ENCODE measurements around the gene C16orf74.

Gene C16orf74

DNA sequence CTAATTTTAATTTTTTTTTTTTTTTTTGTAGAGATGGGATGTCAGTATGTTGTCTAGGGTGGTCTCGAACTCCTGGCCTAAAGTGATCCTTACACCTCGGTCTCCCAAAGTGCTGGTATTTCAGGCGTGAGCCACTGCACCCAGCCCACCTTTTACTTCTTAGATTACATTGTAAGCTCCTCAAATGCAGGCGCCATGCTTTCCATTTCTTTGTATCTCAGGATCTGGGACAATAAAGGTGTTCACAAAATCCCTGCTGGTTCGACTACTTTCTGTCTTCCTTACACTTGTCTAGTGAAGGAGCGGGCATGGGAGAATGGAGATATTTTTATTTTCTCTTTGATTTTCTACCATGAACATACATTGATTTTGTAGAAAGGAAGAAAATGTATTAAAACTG, 23.2 kb upstream of the C16orf74 start:
- no peak for DNase-seq

- no peak for DNase-seq
Measured at GRCh38 chr16:85773044-85773443, 22.1 kb upstream of the C16orf74 start.

GRCh38 chr16:85770741-85771140, 19.8 kb upstream of the C16orf74 start:
- no peak for DNase-seq

DNA sequence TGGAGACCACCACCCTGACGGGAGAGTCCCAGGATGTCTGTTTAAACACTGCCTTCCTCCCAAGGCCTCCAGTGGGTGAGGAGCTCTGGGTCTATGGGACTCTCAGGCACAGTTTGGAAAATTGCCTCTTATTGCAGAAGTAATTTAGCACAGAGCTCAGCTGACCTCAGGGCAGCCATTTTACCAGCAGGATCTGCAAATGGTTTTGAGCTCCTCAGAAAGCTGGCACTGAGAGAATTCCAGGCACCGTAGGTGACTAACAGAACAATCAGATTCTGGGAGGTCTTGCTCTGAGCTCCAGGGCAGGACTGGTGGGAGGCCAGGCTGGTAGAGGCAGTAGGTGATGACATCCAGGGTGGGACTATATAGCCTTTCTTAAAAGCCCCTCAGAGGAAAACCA, 17.3 kb upstream of the C16orf74 start:
- no peak for DNase-seq

GRCh38 chr16:85767531-85767930, 16.6 kb upstream of the C16orf74 start:
- DNase-seq, result peak; percentile 86

GRCh38 chr16:85765767-85766166, 14.9 kb upstream of the C16orf74 start:
- DNase-seq, result no peak

DNA sequence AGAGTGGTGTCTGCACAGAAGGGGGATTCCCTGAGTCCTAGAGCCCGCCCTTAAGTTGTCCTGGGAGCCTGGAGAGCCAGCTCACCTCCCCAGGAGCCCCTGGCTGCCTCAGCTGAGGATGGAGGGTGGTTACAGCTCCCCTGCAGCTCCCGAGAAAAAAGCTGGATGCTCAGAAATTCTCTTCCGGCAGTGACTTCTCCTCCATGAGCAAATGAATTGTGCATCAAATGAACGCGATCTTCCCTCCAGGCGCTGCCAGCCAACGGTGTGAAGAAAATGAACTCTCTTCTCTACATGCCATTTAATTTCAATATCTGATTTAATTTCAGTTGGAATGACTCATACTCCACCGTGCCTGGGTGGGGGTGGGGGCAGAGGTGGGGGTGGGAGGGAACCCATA, 14.3 kb upstream of the C16orf74 start:
- no peak for DNase-seq

DNA sequence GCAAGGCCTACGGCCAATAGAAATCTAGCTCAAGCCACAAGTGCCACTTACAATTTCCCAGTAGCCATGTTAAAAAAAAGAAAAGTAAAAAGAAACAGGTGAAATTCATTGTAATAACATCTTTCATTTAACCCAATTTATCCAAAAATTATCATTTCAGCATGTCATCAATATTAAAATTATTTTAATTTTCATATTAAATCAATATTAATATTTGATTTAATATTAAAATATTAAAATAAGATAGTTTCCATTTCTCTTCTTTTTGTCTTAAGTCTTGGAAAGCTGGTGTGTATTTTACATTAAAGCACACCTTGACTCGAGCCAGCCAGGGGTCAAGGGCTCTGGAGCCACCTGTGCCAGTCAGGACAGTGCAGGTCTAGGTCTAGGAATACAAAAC, 12.7 kb upstream of the C16orf74 start:
- DNase-seq, result no peak

GRCh38 chr16:85762970-85763369, 12.1 kb upstream of the C16orf74 start:
- no peak for DNase-seq

DNA sequence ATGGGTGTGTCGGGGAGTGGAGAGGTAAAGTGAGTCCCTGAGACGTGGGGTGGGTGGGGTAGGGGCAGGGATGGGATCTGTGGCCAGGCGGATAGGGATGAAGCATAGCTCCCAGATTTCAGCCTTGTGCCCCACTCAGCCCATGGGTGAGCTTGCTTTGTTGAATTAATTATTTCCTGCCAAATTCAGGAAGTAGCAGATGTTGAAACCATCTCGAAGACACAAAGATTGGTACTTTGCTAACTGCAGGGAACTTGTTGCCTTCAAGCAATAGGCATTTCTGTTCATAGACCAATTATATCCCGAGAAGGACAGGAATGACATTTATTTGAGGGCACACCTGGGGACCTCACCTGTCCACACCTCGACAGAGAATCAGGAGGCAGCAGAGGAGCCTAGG, 11.0 kb upstream of the C16orf74 start:
- DNase-seq, result no peak

- DNase-seq, result no peak
Measured at GRCh38 chr16:85759631-85760419, 8.9 kb upstream of the C16orf74 start.

DNA sequence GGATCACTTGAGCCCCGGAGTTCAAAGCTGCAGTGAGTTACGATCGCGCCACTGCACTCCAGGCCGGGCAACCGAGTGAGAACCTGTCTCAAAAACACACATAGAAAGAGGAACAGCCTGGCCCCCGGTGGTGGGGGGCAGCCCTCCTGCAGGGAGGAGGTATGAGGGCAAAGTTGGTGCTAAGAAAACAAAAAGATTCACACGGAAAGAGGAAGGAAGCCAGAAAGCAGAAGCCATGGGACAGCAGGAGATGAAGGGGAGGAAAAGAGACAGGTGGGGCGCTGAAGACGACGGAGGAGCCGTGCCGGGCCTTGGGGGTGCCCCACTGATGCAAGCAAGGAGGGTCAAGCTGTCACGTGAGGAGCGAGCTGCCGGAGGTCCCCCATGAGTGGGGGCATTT, 8.2 kb upstream of the C16orf74 start:
- no peak for DNase-seq

GRCh38 chr16:85757341-85757822, 6.5 kb upstream of the C16orf74 start:
- peak; percentile 72 for DNase-seq

GRCh38 chr16:85755929-85756768, 5.3 kb upstream of the C16orf74 start:
- DNase-seq, result peak; percentile 10

GRCh38 chr16:85754413-85754812, 3.5 kb upstream of the C16orf74 start:
- no peak for DNase-seq

DNA sequence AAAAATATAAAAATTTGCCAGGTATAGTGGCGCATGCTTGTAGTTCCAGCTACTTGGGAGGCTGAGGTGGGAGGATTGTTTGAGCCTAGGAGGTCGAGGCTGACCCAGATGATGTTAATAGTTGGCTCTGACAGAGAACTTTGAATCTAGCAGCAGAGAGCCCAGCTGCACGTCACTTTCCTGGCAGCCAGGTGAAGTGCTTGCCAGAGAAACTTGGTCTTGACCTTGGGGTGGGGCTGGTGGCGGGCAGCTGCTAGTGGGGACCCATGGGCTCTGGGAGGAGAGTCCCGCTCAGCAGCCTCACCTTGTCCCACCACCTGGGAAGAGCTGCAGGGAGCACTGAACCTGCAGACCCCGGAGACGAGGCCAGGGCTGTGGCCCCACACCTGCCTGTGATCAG, 3.1 kb upstream of the C16orf74 start:
- no peak for DNase-seq

GRCh38 chr16:85753559-85753958, 2.7 kb upstream of the C16orf74 start:
- DNase-seq, result no peak

- peak; percentile 44 for DNase-seq
Measured at GRCh38 chr16:85752511-85753420, 1.9 kb upstream of the C16orf74 start.

DNA sequence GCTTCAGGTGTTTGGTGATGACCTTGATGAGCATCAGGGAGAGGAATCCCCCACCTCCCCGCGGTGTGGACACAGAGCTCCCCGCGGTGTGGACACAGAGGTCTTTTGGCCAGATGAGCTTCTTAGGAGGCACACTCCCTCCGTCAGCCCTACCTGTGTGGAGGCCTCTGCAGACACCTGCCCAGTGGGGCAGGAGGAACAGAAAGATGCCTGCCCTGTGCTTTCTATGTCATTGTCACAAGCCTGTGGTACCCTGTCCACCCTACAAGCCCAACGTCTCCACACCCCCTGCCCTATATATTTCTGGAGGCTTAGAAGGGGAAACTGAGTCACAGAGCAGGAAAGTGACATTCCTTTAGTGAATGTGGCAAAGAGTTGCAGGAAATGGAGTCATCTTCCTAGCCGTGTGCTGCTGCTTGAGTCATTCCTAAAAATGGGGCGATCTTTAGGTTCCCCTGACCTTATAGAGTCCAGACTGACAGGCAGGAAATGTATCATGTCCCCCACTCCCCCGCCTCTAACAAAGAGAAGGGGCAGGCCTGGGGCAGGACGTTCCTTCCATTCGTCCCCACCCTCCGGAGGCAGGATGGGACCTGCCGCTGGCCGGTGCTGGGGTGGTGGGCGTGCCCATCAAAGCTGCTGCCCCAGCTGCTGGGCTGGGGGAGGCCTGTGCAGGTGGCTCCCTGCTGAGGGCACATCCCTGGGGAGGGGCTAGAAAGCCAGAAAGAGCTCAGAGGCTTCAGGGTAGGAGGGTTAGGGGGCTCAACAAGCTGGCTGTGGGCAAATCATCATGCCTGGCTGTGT, 1.0 kb upstream of the C16orf74 start:
- peak; percentile 74 for DNase-seq

DNA sequence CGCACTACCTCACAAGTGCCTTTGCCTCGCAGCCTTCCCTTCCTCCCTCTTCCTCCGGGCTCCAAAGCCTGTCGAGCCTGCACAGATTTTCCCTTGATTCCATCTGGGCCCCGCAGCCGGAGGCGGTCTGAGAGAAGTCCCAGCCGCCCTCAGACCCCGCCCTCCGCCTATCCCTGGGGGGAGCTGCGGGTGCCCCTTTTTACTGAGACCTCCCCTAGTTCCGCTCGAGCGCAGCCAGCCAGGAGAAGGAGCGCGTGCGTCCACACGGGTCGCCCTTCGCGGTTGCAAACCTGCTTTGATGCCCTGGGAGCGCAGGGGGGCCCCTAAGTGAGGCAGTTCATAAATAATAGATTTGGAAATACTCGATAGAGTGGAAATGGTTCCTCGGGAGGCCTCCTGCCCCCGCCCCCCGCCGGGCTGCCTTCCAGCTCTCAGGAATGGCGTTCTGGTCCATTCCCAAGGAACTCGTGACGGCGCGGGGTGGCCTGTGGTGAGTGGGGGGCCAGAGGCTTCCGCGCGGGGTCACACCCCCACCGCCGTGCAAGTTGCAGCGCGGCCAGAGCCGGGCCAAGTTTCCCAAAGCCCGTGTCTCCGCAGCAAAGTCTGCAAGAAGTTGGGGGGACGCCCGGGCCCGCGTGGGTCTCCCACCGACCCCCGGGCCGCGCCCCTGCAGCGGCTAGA, 610 bp downstream of the C16orf74 start:
- peak; percentile 49 for DNase-seq

DNA sequence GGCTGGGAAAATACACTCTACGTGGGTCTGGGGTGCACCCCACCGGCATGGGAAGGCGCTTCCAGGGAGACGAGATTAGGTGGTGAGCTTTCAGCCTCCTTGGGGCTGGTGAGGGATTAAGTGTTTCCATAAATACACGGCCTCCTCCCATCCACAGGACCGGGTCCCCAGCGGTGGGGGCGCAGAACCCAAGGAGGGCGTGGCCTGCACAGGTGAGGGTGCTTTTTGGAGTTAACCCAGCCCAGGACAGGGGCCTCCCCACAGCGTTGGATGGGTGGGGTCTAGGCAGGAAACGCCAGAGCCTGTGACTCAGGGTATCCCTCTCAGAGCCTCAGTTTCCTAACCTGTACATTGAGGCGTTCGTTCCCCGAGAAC, 1.1 kb downstream of the C16orf74 start:
- no peak for DNase-seq
